SK-N-SH treated with all-trans-retinoic acid at 6 μM for 48 hours (cell line): ENCODE measurements around the gene HNRNPH2.

Experiments used
- ATAC-seq: fragments of 200-7000 bp; cut with Tn5 transposase; 3 replicates; pipeline ENCODE4 v1.9.1; 2020; ENCODE audit warnings: mild to moderate bottlenecking, moderate library complexity
- ARNTL ChIP-seq: fragments of 450-650 bp; formaldehyde crosslinking; IDR thresholded peaks from 2 replicates; pipeline ENCODE4 v1.5.0; 2020; ENCODE audit warnings: low read depth, mild to moderate bottlenecking, moderate library complexity, borderline replicate concordance
- BACH2 ChIP-seq: fragments of 250-450 bp; sonication (Bioruptor Pico); IDR thresholded peaks from 2 replicates; pipeline ENCODE4 v1.9.0; 2021; ENCODE audit warnings: mild to moderate bottlenecking, borderline replicate concordance
- CSDC2 ChIP-seq: fragments of 250-450 bp; sonication (Bioruptor Pico); IDR thresholded peaks from 2 replicates; pipeline ENCODE4 v1.5.0; 2020; ENCODE audit warnings: mild to moderate bottlenecking, moderate library complexity
- ESRRG ChIP-seq: fragments of 250-450 bp; sonication (Bioruptor Pico); IDR thresholded peaks from 2 replicates; pipeline ENCODE4 v1.6.1; 2021; ENCODE audit warnings: mild to moderate bottlenecking
- GLIS3 ChIP-seq: fragments of 250-450 bp; sonication (Bioruptor Pico); IDR thresholded peaks from 2 replicates; pipeline ENCODE4 v1.5.0; 2020; ENCODE audit warnings: mild to moderate bottlenecking, moderate library complexity
- ISL1 ChIP-seq: fragments of 250-450 bp; sonication (Bioruptor Pico); IDR thresholded peaks from 2 replicates; pipeline ENCODE4 v2.1.2; 2022; ENCODE audit warnings: mild to moderate bottlenecking, moderate library complexity
- OSR1 ChIP-seq: fragments of 250-450 bp; sonication (Bioruptor Pico); IDR thresholded peaks from 2 replicates; pipeline ENCODE4 v1.8.0; 2022; ENCODE audit warnings: moderate library complexity, mild to moderate bottlenecking, inconsistent platforms
- RARB ChIP-seq: fragments of 250-450 bp; sonication (Bioruptor Pico); IDR thresholded peaks from 2 replicates; pipeline ENCODE4 v1.8.0; 2021; ENCODE audit warnings: mild to moderate bottlenecking, moderate library complexity
- SNAI2 ChIP-seq: fragments of 250-450 bp; sonication (Bioruptor Pico); IDR thresholded peaks from 2 replicates; pipeline ENCODE4 v1.5.0; 2020; ENCODE audit warnings: mild to moderate bottlenecking, moderate library complexity
- TCF4 ChIP-seq: fragments of 250-450 bp; sonication (Bioruptor Pico); IDR thresholded peaks from 2 replicates; pipeline ENCODE4 v1.8.0; 2021; ENCODE audit warnings: mild to moderate bottlenecking, moderate library complexity, borderline replicate concordance
- TOX ChIP-seq: fragments of 250-450 bp; sonication (Bioruptor Pico); IDR thresholded peaks from 2 replicates; pipeline ENCODE4 v1.8.0; 2021; ENCODE audit warnings: mild to moderate bottlenecking, moderate library complexity, borderline replicate concordance
- ZFP3 ChIP-seq: fragments of 250-450 bp; sonication (Bioruptor Pico); IDR thresholded peaks from 2 replicates; pipeline ENCODE4 v1.5.0; 2020; ENCODE audit warnings: mild to moderate bottlenecking, moderate library complexity
- ZFP30 ChIP-seq: fragments of 450-650 bp; formaldehyde crosslinking; IDR thresholded peaks from 2 replicates; pipeline ENCODE4 v1.5.0; 2022; ENCODE audit warnings: mild to moderate bottlenecking, moderate library complexity
- ZNF70 ChIP-seq: fragments of 450-650 bp; formaldehyde crosslinking; IDR thresholded peaks from 2 replicates; pipeline ENCODE4 v1.5.0; 2020; ENCODE audit warnings: mild to moderate bottlenecking, moderate library complexity
- ZNF8 ChIP-seq: fragments of 450-650 bp; formaldehyde crosslinking; IDR thresholded peaks from 2 replicates; pipeline ENCODE4 v1.5.0; 2020; ENCODE audit warnings: mild to moderate bottlenecking, moderate library complexity
- TF ChIP-seq, protein P1 (sequence below): fragments of 250-450 bp; sonication (Bioruptor Pico); IDR thresholded peaks from 2 replicates; pipeline ENCODE4 v1.5.1; 2021; ENCODE audit warnings: mild to moderate bottlenecking, moderate library complexity
- TF ChIP-seq, protein P2 (sequence below): fragments of 250-450 bp; sonication (Bioruptor Pico); IDR thresholded peaks from 2 replicates; pipeline ENCODE4 v1.5.1; 2020; ENCODE audit warnings: low read depth, mild to moderate bottlenecking, moderate library complexity
- TF ChIP-seq, protein P3 (sequence below): fragments of 250-450 bp; sonication (Bioruptor Pico); IDR thresholded peaks from 2 replicates; pipeline ENCODE4 v1.8.0; 2021; ENCODE audit warnings: low read depth, mild to moderate bottlenecking, moderate library complexity, borderline replicate concordance
- TF ChIP-seq, protein P4 (sequence below): fragments of 250-450 bp; sonication (Bioruptor Pico); IDR thresholded peaks from 2 replicates; pipeline ENCODE4 v1.8.0; 2020; ENCODE audit warnings: mild to moderate bottlenecking, moderate library complexity, borderline replicate concordance
- TF ChIP-seq, protein P5 (sequence below): fragments of 250-450 bp; sonication (Bioruptor Pico); IDR thresholded peaks from 2 replicates; pipeline ENCODE4 v1.5.0; 2020; ENCODE audit warnings: mild to moderate bottlenecking, moderate library complexity

Gene HNRNPH2

DNA sequence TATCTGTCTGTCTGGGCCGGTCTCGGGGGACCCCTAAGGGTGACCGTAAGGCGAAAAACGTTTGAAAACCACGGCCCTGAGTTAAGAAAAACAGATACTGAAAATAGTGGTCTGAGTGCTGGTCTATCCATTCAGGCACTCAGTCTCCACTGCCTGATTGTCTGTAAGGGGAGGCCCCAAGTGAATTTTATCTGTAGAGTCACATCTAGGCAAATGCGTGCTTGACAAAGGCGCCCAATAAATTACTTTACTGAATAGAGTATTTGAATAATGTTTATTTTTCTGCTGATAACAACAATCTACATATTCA is 465 bp downstream of the HNRNPH2 start:
- ATAC-seq, result peak; percentile 23
- TF ChIP-seq CSDC2 (CRISPR knock-in tag), result no peak
- no peak for TF ChIP-seq ISL1 (CRISPR knock-in tag)
- TF ChIP-seq OSR1 (CRISPR knock-in tag), result no peak
- no peak for TF ChIP-seq RARB (CRISPR knock-in tag)
- TF ChIP-seq ZNF70 (CRISPR knock-in tag), result no peak
- TF ChIP-seq ZFP3 (CRISPR knock-in tag), result no peak
- no peak for TF ChIP-seq ESRRG (CRISPR knock-in tag)

DNA sequence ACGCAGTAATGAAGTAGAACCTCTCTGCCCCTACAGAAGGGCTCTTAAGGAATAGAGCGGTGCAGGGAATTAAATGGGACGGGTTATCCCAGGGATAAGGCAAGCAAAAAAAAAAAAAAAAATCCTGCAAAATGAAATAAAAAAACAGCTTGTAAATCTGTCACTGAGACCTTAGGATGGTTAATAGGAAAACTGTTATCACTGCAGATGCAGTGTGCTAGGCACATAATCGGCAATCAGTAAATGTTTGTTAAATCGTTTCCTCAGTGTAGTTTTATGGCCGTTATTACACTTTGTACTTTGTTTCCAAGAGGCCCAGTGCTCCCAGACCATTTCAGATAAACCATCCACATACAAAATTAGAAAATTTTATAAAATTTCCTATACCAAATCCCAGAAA is 1.0 kb downstream of the HNRNPH2 start:
- ATAC-seq, result no peak
- TF ChIP-seq ZNF8 (CRISPR knock-in tag) (no peak), BACH2 (CRISPR knock-in tag) (no peak), OSR1 (CRISPR knock-in tag) (no peak), ZFP3 (CRISPR knock-in tag) (no peak), ZFP30 (no peak), TOX (CRISPR knock-in tag) (no peak), GLIS3 (CRISPR knock-in tag) (no peak), ESRRG (CRISPR knock-in tag) (no peak), ARNTL (CRISPR knock-in tag) (no peak), RARB (CRISPR knock-in tag) (no peak), ZNF70 (CRISPR knock-in tag) (no peak), TCF4 (no peak), SNAI2 (CRISPR knock-in tag) (no peak)
- TF ChIP-seq, protein P1, sequence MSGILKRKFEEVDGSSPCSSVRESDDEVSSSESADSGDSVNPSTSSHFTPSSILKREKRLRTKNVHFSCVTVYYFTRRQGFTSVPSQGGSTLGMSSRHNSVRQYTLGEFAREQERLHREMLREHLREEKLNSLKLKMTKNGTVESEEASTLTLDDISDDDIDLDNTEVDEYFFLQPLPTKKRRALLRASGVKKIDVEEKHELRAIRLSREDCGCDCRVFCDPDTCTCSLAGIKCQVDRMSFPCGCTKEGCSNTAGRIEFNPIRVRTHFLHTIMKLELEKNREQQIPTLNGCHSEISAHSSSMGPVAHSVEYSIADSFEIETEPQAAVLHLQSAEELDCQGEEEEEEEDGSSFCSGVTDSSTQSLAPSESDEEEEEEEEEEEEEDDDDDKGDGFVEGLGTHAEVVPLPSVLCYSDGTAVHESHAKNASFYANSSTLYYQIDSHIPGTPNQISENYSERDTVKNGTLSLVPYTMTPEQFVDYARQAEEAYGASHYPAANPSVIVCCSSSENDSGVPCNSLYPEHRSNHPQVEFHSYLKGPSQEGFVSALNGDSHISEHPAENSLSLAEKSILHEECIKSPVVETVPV (CRISPR knock-in tag), result no peak
- TF ChIP-seq, protein P2, sequence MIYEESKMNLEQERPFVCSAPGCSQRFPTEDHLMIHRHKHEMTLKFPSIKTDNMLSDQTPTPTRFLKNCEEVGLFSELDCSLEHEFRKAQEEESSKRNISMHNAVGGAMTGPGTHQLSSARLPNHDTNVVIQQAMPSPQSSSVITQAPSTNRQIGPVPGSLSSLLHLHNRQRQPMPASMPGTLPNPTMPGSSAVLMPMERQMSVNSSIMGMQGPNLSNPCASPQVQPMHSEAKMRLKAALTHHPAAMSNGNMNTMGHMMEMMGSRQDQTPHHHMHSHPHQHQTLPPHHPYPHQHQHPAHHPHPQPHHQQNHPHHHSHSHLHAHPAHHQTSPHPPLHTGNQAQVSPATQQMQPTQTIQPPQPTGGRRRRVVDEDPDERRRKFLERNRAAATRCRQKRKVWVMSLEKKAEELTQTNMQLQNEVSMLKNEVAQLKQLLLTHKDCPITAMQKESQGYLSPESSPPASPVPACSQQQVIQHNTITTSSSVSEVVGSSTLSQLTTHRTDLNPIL (CRISPR knock-in tag), result no peak
- TF ChIP-seq, protein P3, sequence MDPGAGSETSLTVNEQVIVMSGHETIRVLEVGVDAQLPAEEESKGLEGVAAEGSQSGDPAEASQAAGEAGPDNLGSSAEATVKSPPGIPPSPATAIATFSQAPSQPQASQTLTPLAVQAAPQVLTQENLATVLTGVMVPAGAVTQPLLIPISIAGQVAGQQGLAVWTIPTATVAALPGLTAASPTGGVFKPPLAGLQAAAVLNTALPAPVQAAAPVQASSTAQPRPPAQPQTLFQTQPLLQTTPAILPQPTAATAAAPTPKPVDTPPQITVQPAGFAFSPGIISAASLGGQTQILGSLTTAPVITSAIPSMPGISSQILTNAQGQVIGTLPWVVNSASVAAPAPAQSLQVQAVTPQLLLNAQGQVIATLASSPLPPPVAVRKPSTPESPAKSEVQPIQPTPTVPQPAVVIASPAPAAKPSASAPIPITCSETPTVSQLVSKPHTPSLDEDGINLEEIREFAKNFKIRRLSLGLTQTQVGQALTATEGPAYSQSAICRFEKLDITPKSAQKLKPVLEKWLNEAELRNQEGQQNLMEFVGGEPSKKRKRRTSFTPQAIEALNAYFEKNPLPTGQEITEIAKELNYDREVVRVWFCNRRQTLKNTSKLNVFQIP (CRISPR knock-in tag), result no peak
- TF ChIP-seq, protein P4, sequence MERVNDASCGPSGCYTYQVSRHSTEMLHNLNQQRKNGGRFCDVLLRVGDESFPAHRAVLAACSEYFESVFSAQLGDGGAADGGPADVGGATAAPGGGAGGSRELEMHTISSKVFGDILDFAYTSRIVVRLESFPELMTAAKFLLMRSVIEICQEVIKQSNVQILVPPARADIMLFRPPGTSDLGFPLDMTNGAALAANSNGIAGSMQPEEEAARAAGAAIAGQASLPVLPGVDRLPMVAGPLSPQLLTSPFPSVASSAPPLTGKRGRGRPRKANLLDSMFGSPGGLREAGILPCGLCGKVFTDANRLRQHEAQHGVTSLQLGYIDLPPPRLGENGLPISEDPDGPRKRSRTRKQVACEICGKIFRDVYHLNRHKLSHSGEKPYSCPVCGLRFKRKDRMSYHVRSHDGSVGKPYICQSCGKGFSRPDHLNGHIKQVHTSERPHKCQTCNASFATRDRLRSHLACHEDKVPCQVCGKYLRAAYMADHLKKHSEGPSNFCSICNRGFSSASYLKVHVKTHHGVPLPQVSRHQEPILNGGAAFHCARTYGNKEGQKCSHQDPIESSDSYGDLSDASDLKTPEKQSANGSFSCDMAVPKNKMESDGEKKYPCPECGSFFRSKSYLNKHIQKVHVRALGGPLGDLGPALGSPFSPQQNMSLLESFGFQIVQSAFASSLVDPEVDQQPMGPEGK (CRISPR knock-in tag), result no peak
- TF ChIP-seq, protein P5, sequence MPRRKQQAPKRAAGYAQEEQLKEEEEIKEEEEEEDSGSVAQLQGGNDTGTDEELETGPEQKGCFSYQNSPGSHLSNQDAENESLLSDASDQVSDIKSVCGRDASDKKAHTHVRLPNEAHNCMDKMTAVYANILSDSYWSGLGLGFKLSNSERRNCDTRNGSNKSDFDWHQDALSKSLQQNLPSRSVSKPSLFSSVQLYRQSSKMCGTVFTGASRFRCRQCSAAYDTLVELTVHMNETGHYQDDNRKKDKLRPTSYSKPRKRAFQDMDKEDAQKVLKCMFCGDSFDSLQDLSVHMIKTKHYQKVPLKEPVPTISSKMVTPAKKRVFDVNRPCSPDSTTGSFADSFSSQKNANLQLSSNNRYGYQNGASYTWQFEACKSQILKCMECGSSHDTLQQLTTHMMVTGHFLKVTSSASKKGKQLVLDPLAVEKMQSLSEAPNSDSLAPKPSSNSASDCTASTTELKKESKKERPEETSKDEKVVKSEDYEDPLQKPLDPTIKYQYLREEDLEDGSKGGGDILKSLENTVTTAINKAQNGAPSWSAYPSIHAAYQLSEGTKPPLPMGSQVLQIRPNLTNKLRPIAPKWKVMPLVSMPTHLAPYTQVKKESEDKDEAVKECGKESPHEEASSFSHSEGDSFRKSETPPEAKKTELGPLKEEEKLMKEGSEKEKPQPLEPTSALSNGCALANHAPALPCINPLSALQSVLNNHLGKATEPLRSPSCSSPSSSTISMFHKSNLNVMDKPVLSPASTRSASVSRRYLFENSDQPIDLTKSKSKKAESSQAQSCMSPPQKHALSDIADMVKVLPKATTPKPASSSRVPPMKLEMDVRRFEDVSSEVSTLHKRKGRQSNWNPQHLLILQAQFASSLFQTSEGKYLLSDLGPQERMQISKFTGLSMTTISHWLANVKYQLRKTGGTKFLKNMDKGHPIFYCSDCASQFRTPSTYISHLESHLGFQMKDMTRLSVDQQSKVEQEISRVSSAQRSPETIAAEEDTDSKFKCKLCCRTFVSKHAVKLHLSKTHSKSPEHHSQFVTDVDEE (CRISPR knock-in tag), result no peak
- TF ChIP-seq, all 23 proteins: peak for 0

DNA sequence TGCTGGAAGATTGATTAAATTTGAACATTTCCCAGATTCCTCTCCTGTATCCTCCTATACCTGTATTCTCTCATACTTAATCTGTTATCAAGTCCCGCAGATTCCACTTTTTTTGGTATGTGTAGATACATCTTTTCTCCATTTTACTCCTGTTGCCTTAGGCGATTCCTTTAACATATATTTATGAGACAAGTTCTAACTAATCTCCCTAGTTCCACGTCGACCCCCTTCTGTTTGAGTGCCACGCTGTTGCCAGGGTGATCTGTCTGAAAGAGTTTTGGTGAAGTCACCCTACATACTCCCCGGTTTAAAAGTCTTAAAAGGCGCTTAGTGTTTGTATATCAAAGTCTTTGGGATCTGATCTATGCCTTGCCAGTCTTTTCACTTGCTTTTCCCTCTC is 2.4 kb downstream of the HNRNPH2 start:
- TF ChIP-seq ZFP3 (CRISPR knock-in tag), result no peak
- no peak for TF ChIP-seq BACH2 (CRISPR knock-in tag)
- ATAC-seq, result no peak

DNA sequence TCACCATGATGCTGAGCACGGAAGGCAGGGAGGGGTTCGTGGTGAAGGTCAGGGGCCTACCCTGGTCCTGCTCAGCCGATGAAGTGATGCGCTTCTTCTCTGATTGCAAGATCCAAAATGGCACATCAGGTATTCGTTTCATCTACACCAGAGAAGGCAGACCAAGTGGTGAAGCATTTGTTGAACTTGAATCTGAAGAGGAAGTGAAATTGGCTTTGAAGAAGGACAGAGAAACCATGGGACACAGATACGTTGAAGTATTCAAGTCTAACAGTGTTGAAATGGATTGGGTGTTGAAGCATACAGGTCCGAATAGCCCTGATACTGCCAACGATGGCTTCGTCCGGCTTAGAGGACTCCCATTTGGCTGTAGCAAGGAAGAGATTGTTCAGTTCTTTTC is 4.0 kb downstream of the HNRNPH2 start:
- no peak for TF ChIP-seq ZNF70 (CRISPR knock-in tag)
- no peak for TF ChIP-seq ISL1 (CRISPR knock-in tag)
- TF ChIP-seq ARNTL (CRISPR knock-in tag), result no peak
- ATAC-seq, result no peak
